HepG2 (cell line): Measurements from ENCODE around the gene RAB3A. TPM values are rescaled to one million over a fixed set of nuclear protein-coding genes. Genes with fewer than 3 reads are reported as not detected.
A peak's percentile ranks its signal among the peaks of the same experiment; 100 is the strongest.

Experiments
- ARID5B ChIP-seq: IDR thresholded peaks from 2 replicates; pipeline ENCODE4 v1.4.0; 2020; ENCODE audit warnings: mild to moderate bottlenecking, missing genetic modification reagents
- CEBPB ChIP-seq: IDR thresholded peaks from 2 replicates; pipeline ENCODE4 v1.6.1; 2011; ENCODE audit warnings: low read depth, low read length, improper control_type of control experiment, borderline replicate concordance
- FOXA1 ChIP-seq, 2 experiments: fragments of 450-650 bp in 1 of 2; sonication (generic) in 1 of 2; formaldehyde crosslinking in 1 of 2; IDR thresholded peaks; 2 replicates each; pipeline versions ENCODE4 v1.4.0 to v1.6.1; 2016 to 2020; ENCODE audit warnings: missing genetic modification reagents in 1 of 2
- HBP1 ChIP-seq: IDR thresholded peaks from 2 replicates; pipeline ENCODE4 v1.6.1; 2016; ENCODE audit warnings: low read depth, control low read depth
- IKZF1 ChIP-seq: fragments of 450-650 bp; IDR thresholded peaks from 2 replicates; pipeline ENCODE4 v1.7.1; 2016
- JARID2 ChIP-seq: sonication (generic); formaldehyde crosslinking; IDR thresholded peaks from 2 replicates; pipeline ENCODE4 v1.8.1; 2023; ENCODE audit warnings: missing genetic modification reagents, inconsistent platforms; ENCODE audit not compliant: insufficient replicate concordance
- KIAA2018 ChIP-seq: sonication (generic); formaldehyde crosslinking; IDR thresholded peaks from 2 replicates; pipeline ENCODE4 v1.5.0; 2020; ENCODE audit warnings: mild to moderate bottlenecking, missing genetic modification reagents, borderline replicate concordance
- KLF11 ChIP-seq: IDR thresholded peaks from 2 replicates; pipeline ENCODE4 v1.6.1; 2016; ENCODE audit warnings: missing compliant biosample characterization
- NR3C1 ChIP-seq: sonication (generic); formaldehyde crosslinking; IDR thresholded peaks from 2 replicates; pipeline ENCODE4 v1.4.0; 2020; ENCODE audit warnings: missing genetic modification reagents
- PHF5A ChIP-seq: IDR thresholded peaks from one replicate; pipeline ENCODE4 v1.6.1; 2018; ENCODE audit warnings: low read depth, missing genetic modification reagents; ENCODE audit not compliant: unreplicated experiment
- RXRB ChIP-seq: IDR thresholded peaks from 2 replicates; pipeline ENCODE4 v1.6.1; 2016; ENCODE audit warnings: borderline replicate concordance, missing genetic modification reagents, missing compliant biosample characterization
- SOX5 ChIP-seq: IDR thresholded peaks from 2 replicates; pipeline ENCODE4 v1.6.1; 2016; ENCODE audit warnings: borderline replicate concordance
- SUZ12 ChIP-seq: fragments of 150-350 bp; IDR thresholded peaks from 2 replicates; pipeline ENCODE4 v1.6.1; 2014; ENCODE audit warnings: low read depth, low read length
- ZNF180 ChIP-seq: sonication (generic); formaldehyde crosslinking; IDR thresholded peaks from 2 replicates; pipeline ENCODE4 v1.4.0; 2020; ENCODE audit warnings: low read depth, missing genetic modification reagents, borderline replicate concordance
- ZNF337 ChIP-seq: sonication (generic); formaldehyde crosslinking; IDR thresholded peaks from 2 replicates; pipeline ENCODE4 v1.5.1; 2020; ENCODE audit warnings: missing genetic modification reagents, low read depth, mild to moderate bottlenecking, borderline replicate concordance
- ZNF350 ChIP-seq: sonication (generic); formaldehyde crosslinking; IDR thresholded peaks from 2 replicates; pipeline ENCODE4 v1.4.0; 2020; ENCODE audit warnings: mild to moderate bottlenecking, low read depth, missing genetic modification reagents, borderline replicate concordance
- ZNF44 ChIP-seq: sonication (generic); formaldehyde crosslinking; IDR thresholded peaks from 2 replicates; pipeline ENCODE4 v1.5.1; 2020; ENCODE audit warnings: mild to moderate bottlenecking, missing genetic modification reagents
- polyA plus RNA-seq, 8 experiments: library from polyadenylated mRNA; depleted of rRNA in 3 of 8; stranded (reverse) in 7 of 8; unstranded in 1 of 8; fragments of >200 nt; fragmentation: Illumina TruSeq in 4 of 8; extraction: Trizol in 4 of 8; gene quantifications; 2 replicates each; pipeline versions ENCODE4 v1.2.1 to v1.2.3, GENCODE V29; 2011 to 2016; ENCODE audit warnings: low read depth in 4 of 8, missing spikeins in 1 of 8, mixed read lengths in 1 of 8; ENCODE audit not compliant: insufficient read depth in 1 of 8
- total RNA-seq, 5 experiments: library from RNA; depleted of rRNA; stranded (reverse); fragments of >200 nt; fragmentation: Illumina TruSeq; extraction: Trizol; gene quantifications; 2 replicates each; pipeline ENCODE4 v1.2.3, GENCODE V29; 2016; ENCODE audit warnings: low read depth in 1 of 5

The RAB3A gene
- total and polyA plus RNA-seq, 2 of the 13 experiments (the other 11 are each of a cell fraction or from before 2014, with no cell fraction given), result 0.58 to 0.98 TPM

GRCh38 chr19:18203863-18204393 lies at the start of gene RAB3A (continued):
- TF ChIP-seq KIAA2018 (no peak), JARID2 (CRISPR knock-in tag) (no peak), CEBPB (no peak), KLF11 (CRISPR knock-in tag) (peak; percentile 39; the same call in 1 of the 2 replicates), HBP1 (no peak), SOX5 (no peak), ZNF44 (CRISPR knock-in tag) (no peak), FOXA1 (IDR thresholded peaks at IDR 0.05) (no peak), FOXA1 (CRISPR knock-in tag; IDR thresholded peaks at IDR 0.05) (0 out of 2 replicates have a peak, but pooled peaks have one; percentile 29), ZNF180 (no peak), ZNF337 (CRISPR knock-in tag) (0 out of 2 replicates have a peak, but pooled peaks have one; percentile 19), NR3C1 (CRISPR knock-in tag) (no peak), PHF5A (no peak), SUZ12 (no peak), RXRB (CRISPR knock-in tag) (no peak), ZNF350 (CRISPR knock-in tag) (no peak; the same call in 1 of the 2 replicates), IKZF1 (no peak), ARID5B (CRISPR knock-in tag) (0 out of 2 replicates have a peak, but pooled peaks have one; percentile 23)
